GM18511 (cell line): ENCODE measurements around the gene RAPSN.

Experiments
- ATAC-seq: cut with Tn5 transposase; IDR thresholded peaks from one replicate; pipeline ENCODE4 v1.9.1; 2021; ENCODE audit warnings: mild to moderate bottlenecking, moderate library complexity; ENCODE audit not compliant: unreplicated experiment

RAPSN gene

GRCh38 chr11:47435687-47436086 is 13.2 kb downstream of the RAPSN start:
- no peak for ATAC-seq

- no peak for ATAC-seq
These were observed 14.7 kb downstream of the RAPSN start for GRCh38 chr11:47434011-47434786.

GRCh38 chr11:47433157-47433556 is 15.8 kb downstream of the RAPSN start:
- ATAC-seq = no peak

- no peak for ATAC-seq
These were observed 17.4 kb downstream of the RAPSN start for GRCh38 chr11:47431356-47432083.

- no peak for ATAC-seq
These were observed 18.4 kb downstream of the RAPSN start for GRCh38 chr11:47430524-47430923.

GRCh38 chr11:47426062-47426956 is 22.6 kb downstream of the RAPSN start, which contains the start of gene PSMC3:
Gene PSMC3 (minus strand): TSS chr11:47426439. CDS start chr11:47426279, 160 bp downstream.
- ATAC-seq = peak; percentile 86

GRCh38 chr11:47425611-47426010 is 23.3 kb downstream of the RAPSN start:
- ATAC-seq = no peak

- ATAC-seq = no peak
These were observed 30.3 kb downstream of the RAPSN start for GRCh38 chr11:47418454-47419259.

GRCh38 chr11:47417712-47418111 is 31.2 kb downstream of the RAPSN start:
- no peak for ATAC-seq

- no peak for ATAC-seq
These were observed 32.9 kb downstream of the RAPSN start for GRCh38 chr11:47415949-47416472.

- no peak for ATAC-seq
These were observed 33.7 kb downstream of the RAPSN start for GRCh38 chr11:47415091-47415854.

- ATAC-seq = no peak
These were observed 34.3 kb downstream of the RAPSN start for GRCh38 chr11:47414685-47415070.

- no peak for ATAC-seq
These were observed 34.8 kb downstream of the RAPSN start for GRCh38 chr11:47413908-47414684.

- no peak for ATAC-seq
These were observed 35.6 kb downstream of the RAPSN start for GRCh38 chr11:47413351-47413750.

- no peak for ATAC-seq
These were observed 36.8 kb downstream of the RAPSN start for GRCh38 chr11:47411884-47412746.

GRCh38 chr11:47410370-47411264 is 38.3 kb downstream of the RAPSN start:
- ATAC-seq = no peak
